Panc1 (cell line): ENCODE data around the gene RPS27L.

Experiments
- POLR2AphosphoS5 ChIP-seq: IDR thresholded peaks from 2 replicates; pipeline ENCODE4 v1.6.1; 2012; ENCODE audit warnings: mild to moderate bottlenecking, low read depth, low read length, moderate library complexity
- SIN3A ChIP-seq: IDR thresholded peaks from 2 replicates; pipeline ENCODE4 v1.6.1; 2012; ENCODE audit warnings: low read depth, mild to moderate bottlenecking, low read length, moderate library complexity, borderline replicate concordance; ENCODE audit not compliant: insufficient read depth
- TCF7L2 ChIP-seq: IDR thresholded peaks from 2 replicates; pipeline ENCODE4 v1.6.1; 2011; ENCODE audit warnings: mild to moderate bottlenecking, low read depth, low read length, inconsistent platforms
- TF ChIP-seq, protein P1 (sequence below): fragments of 450-650 bp; IDR thresholded peaks from 2 replicates; pipeline ENCODE4 v1.5.1; 2017; ENCODE audit warnings: mild to moderate bottlenecking
- TF ChIP-seq, protein P2 (sequence below), 2 experiments: IDR thresholded peaks; 2 replicates each; pipeline ENCODE4 v1.6.1; 2011 to 2012; ENCODE audit warnings: low read depth in 2 of 2, control low read depth in 1 of 2, low read length in 1 of 2, mild to moderate bottlenecking in 1 of 2, moderate library complexity in 1 of 2; ENCODE audit not compliant: insufficient read depth in 1 of 2

DNA sequence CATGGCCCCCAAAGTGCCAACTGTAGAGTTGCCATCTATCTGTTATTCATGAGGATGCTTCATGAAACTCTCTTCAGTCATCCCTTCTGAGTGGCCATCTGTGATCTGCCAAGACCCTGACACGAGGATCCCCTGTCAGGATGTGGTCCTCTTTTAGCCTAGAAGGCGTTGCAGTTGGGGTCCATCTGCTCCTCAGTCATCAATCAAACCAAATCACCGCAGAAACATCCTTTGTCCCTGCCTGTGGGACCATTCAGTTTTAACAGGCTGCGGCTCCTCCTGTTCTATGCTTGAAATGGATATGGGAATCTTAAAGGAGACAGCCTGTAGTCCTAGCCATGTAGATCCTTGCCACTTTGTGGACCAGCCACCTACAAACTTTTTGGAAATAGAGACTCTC is 5.9 kb upstream of the RPS27L start:
- TF ChIP-seq, protein P1, sequence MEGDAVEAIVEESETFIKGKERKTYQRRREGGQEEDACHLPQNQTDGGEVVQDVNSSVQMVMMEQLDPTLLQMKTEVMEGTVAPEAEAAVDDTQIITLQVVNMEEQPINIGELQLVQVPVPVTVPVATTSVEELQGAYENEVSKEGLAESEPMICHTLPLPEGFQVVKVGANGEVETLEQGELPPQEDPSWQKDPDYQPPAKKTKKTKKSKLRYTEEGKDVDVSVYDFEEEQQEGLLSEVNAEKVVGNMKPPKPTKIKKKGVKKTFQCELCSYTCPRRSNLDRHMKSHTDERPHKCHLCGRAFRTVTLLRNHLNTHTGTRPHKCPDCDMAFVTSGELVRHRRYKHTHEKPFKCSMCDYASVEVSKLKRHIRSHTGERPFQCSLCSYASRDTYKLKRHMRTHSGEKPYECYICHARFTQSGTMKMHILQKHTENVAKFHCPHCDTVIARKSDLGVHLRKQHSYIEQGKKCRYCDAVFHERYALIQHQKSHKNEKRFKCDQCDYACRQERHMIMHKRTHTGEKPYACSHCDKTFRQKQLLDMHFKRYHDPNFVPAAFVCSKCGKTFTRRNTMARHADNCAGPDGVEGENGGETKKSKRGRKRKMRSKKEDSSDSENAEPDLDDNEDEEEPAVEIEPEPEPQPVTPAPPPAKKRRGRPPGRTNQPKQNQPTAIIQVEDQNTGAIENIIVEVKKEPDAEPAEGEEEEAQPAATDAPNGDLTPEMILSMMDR = no peak
- no peak for TF ChIP-seq SIN3A
- TF ChIP-seq, protein P2, sequence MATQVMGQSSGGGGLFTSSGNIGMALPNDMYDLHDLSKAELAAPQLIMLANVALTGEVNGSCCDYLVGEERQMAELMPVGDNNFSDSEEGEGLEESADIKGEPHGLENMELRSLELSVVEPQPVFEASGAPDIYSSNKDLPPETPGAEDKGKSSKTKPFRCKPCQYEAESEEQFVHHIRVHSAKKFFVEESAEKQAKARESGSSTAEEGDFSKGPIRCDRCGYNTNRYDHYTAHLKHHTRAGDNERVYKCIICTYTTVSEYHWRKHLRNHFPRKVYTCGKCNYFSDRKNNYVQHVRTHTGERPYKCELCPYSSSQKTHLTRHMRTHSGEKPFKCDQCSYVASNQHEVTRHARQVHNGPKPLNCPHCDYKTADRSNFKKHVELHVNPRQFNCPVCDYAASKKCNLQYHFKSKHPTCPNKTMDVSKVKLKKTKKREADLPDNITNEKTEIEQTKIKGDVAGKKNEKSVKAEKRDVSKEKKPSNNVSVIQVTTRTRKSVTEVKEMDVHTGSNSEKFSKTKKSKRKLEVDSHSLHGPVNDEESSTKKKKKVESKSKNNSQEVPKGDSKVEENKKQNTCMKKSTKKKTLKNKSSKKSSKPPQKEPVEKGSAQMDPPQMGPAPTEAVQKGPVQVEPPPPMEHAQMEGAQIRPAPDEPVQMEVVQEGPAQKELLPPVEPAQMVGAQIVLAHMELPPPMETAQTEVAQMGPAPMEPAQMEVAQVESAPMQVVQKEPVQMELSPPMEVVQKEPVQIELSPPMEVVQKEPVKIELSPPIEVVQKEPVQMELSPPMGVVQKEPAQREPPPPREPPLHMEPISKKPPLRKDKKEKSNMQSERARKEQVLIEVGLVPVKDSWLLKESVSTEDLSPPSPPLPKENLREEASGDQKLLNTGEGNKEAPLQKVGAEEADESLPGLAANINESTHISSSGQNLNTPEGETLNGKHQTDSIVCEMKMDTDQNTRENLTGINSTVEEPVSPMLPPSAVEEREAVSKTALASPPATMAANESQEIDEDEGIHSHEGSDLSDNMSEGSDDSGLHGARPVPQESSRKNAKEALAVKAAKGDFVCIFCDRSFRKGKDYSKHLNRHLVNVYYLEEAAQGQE (IDR thresholded peaks at IDR 0.05; ENCODE audit: insufficient read depth in 1 of 2, low read depth in 2 of 2, low read length in 1 of 2) = no peak
- TF ChIP-seq POLR2AphosphoS5 = no peak
- no peak for TF ChIP-seq TCF7L2
